ENCODE data around the gene ASIC2. TPM values are rescaled to one million over a fixed set of nuclear protein-coding genes. Genes with fewer than 3 reads are reported as not detected.

The ASIC2 gene
- total and polyA plus RNA-seq, 9 of the 15 experiments (the other 6 are each of a cell fraction or from before 2014, with no cell fraction given), result not detected

DNA sequence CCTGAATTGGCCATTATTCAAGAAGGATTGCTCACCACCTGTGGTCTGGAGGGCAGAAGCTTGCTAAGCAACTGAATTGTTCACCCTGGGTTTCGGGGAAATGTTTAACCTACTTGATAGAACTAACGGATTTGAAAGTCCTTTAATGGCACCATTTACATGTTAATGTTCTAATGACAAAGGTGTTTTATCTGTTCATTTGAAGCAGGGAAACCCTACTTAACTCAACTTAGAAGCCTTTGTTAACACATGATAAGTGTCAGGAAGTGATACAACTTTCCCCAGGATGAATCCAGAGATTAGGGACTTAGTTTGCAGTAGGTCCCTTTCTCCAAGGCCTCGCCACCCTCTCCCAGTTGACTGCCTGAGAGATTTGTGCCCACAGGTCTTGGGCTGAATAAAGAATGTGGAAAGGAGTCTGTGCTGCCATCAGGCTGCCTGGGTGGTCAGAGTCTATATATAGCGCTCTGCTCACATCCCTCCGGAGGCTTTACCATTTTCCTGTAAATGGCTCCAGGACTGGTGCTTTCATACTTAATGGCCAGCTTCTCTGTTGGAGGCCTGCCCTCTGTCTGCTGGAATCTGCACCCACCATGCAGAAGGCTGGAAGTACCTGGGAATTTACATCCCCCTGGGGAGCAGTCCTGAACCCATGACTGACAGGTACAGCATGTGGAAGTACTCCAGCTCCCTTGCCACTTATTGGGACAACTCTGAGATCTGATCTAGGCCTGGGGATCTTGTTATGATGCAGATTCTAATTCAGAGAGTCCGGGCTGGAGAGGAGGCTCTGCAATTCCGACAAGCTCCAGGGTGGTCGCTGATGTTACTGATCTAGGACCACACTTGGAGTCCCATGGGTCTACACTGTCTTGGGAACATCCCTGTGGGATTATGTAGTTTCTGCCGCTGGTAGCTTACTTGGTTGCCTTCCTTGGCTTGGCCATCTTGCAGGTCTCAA, 99.9 kb downstream of the ASIC2 start:
- Histone ChIP-seq H3K36me3 (ENCODE audit: control insufficient read depth, insufficient read depth, low read length) (no peaks in the 10 kb centered on the region), H3K9ac (ENCODE audit: insufficient read depth in 1 of 2, low read depth in 2 of 2, low read length in 2 of 2) (no peak overlapping the region), H4K20me1 (replicated peaks; ENCODE audit: control insufficient read depth, insufficient read depth, low read length) (no peaks in the 10 kb centered on the region), H3K9me1 (ENCODE audit: control insufficient read depth, insufficient read depth, low read length) (no peaks in the 10 kb centered on the region), H3K4me1 (replicated peaks in 1 of 2; ENCODE audit: control insufficient read depth in 2 of 2, insufficient read depth in 2 of 2, low read length in 2 of 2) (no peaks in the 10 kb centered on the region), H3K4me3 (no peak overlapping the region), H3K27ac (ENCODE audit: extremely low read depth, low read depth, low read length) (no peak overlapping the region), H2AFZ (ENCODE audit: low read depth, low read length) (no peak overlapping the region), H3K4me2 (ENCODE audit: insufficient read depth, low read length) (no peak overlapping the region), H3K9me3 (replicated peaks; ENCODE audit: control insufficient read depth, insufficient read depth, low read depth, low read length) (no peaks in the 10 kb centered on the region), H3K79me2 (ENCODE audit: control insufficient read depth, insufficient read depth, low read length) (no peaks in the 10 kb centered on the region), H3K27me3 (ENCODE audit: control insufficient read depth in 2 of 2, insufficient read depth in 2 of 2, low read length in 2 of 2) (peaks cover 0 to 11% of the 10 kb centered on the region in 2 experiments; a peak in 1 of 5 replicates)
- DNase-seq (ENCODE audit: extremely low read depth in 1 of 4, low spot score in 3 of 4), result no peak
- WGBS (ENCODE audit: insufficient coverage, low coverage, missing lambda C conversion rate), result 2% methylated on average over 9 of the region's 9 CpGs
- CTCF ChIA-PET (ENCODE audit: low intra/inter-chr PET ratio), result no interaction called here
- FAIRE-seq, result no peak
- in situ Hi-C loops (cut with MboI) (no loop called here), intact Hi-C loops (cut with micrococcal nuclease) (no loop called here)
- POLR2A ChIA-PET, result interaction anchor here (1.8 kb wide), 1 partner anchor 14 kb away, joined by 5 read pairs; no protein-coding TSS in a partner anchor
- no TSS peak for BruUV-seq (replicated peaks)
- ATAC-seq, result no peak
- TF ChIP-seq, protein P1, sequence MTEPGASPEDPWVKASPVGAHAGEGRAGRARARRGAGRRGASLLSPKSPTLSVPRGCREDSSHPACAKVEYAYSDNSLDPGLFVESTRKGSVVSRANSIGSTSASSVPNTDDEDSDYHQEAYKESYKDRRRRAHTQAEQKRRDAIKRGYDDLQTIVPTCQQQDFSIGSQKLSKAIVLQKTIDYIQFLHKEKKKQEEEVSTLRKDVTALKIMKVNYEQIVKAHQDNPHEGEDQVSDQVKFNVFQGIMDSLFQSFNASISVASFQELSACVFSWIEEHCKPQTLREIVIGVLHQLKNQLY (CRISPR knock-in tag; conservative IDR thresholded peaks at IDR 0.05), result no peak
- TF ChIP-seq RB1 (IDR thresholded peaks at IDR 0.05; ENCODE audit: low read depth) (no peak), ZNF764 (CRISPR knock-in tag; IDR thresholded peaks at IDR 0.05; ENCODE audit: low read depth) (no peak), ZNF121 (CRISPR knock-in tag; conservative IDR thresholded peaks at IDR 0.05) (no peak), ZSCAN32 (CRISPR knock-in tag; IDR thresholded peaks at IDR 0.05) (no peak)
- TF ChIP-seq, protein P2, sequence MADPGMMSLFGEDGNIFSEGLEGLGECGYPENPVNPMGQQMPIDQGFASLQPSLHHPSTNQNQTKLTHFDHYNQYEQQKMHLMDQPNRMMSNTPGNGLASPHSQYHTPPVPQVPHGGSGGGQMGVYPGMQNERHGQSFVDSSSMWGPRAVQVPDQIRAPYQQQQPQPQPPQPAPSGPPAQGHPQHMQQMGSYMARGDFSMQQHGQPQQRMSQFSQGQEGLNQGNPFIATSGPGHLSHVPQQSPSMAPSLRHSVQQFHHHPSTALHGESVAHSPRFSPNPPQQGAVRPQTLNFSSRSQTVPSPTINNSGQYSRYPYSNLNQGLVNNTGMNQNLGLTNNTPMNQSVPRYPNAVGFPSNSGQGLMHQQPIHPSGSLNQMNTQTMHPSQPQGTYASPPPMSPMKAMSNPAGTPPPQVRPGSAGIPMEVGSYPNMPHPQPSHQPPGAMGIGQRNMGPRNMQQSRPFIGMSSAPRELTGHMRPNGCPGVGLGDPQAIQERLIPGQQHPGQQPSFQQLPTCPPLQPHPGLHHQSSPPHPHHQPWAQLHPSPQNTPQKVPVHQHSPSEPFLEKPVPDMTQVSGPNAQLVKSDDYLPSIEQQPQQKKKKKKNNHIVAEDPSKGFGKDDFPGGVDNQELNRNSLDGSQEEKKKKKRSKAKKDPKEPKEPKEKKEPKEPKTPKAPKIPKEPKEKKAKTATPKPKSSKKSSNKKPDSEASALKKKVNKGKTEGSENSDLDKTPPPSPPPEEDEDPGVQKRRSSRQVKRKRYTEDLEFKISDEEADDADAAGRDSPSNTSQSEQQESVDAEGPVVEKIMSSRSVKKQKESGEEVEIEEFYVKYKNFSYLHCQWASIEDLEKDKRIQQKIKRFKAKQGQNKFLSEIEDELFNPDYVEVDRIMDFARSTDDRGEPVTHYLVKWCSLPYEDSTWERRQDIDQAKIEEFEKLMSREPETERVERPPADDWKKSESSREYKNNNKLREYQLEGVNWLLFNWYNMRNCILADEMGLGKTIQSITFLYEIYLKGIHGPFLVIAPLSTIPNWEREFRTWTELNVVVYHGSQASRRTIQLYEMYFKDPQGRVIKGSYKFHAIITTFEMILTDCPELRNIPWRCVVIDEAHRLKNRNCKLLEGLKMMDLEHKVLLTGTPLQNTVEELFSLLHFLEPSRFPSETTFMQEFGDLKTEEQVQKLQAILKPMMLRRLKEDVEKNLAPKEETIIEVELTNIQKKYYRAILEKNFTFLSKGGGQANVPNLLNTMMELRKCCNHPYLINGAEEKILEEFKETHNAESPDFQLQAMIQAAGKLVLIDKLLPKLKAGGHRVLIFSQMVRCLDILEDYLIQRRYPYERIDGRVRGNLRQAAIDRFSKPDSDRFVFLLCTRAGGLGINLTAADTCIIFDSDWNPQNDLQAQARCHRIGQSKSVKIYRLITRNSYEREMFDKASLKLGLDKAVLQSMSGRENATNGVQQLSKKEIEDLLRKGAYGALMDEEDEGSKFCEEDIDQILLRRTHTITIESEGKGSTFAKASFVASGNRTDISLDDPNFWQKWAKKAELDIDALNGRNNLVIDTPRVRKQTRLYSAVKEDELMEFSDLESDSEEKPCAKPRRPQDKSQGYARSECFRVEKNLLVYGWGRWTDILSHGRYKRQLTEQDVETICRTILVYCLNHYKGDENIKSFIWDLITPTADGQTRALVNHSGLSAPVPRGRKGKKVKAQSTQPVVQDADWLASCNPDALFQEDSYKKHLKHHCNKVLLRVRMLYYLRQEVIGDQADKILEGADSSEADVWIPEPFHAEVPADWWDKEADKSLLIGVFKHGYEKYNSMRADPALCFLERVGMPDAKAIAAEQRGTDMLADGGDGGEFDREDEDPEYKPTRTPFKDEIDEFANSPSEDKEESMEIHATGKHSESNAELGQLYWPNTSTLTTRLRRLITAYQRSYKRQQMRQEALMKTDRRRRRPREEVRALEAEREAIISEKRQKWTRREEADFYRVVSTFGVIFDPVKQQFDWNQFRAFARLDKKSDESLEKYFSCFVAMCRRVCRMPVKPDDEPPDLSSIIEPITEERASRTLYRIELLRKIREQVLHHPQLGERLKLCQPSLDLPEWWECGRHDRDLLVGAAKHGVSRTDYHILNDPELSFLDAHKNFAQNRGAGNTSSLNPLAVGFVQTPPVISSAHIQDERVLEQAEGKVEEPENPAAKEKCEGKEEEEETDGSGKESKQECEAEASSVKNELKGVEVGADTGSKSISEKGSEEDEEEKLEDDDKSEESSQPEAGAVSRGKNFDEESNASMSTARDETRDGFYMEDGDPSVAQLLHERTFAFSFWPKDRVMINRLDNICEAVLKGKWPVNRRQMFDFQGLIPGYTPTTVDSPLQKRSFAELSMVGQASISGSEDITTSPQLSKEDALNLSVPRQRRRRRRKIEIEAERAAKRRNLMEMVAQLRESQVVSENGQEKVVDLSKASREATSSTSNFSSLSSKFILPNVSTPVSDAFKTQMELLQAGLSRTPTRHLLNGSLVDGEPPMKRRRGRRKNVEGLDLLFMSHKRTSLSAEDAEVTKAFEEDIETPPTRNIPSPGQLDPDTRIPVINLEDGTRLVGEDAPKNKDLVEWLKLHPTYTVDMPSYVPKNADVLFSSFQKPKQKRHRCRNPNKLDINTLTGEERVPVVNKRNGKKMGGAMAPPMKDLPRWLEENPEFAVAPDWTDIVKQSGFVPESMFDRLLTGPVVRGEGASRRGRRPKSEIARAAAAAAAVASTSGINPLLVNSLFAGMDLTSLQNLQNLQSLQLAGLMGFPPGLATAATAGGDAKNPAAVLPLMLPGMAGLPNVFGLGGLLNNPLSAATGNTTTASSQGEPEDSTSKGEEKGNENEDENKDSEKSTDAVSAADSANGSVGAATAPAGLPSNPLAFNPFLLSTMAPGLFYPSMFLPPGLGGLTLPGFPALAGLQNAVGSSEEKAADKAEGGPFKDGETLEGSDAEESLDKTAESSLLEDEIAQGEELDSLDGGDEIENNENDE (IDR thresholded peaks at IDR 0.05; ENCODE audit: low read depth, low read length), result no peak
- TF ChIP-seq, protein P3, sequence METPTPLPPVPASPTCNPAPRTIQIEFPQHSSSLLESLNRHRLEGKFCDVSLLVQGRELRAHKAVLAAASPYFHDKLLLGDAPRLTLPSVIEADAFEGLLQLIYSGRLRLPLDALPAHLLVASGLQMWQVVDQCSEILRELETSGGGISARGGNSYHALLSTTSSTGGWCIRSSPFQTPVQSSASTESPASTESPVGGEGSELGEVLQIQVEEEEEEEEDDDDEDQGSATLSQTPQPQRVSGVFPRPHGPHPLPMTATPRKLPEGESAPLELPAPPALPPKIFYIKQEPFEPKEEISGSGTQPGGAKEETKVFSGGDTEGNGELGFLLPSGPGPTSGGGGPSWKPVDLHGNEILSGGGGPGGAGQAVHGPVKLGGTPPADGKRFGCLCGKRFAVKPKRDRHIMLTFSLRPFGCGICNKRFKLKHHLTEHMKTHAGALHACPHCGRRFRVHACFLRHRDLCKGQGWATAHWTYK (CRISPR knock-in tag; IDR thresholded peaks at IDR 0.05), result no peak
